Measurements from ENCODE around the gene CAPZB. TPM values are rescaled to one million over a fixed set of nuclear protein-coding genes. Genes with fewer than 3 reads are reported as not detected.

Gene CAPZB
- total RNA-seq, 1 experiment from 2014 or later: 348 TPM

DNA sequence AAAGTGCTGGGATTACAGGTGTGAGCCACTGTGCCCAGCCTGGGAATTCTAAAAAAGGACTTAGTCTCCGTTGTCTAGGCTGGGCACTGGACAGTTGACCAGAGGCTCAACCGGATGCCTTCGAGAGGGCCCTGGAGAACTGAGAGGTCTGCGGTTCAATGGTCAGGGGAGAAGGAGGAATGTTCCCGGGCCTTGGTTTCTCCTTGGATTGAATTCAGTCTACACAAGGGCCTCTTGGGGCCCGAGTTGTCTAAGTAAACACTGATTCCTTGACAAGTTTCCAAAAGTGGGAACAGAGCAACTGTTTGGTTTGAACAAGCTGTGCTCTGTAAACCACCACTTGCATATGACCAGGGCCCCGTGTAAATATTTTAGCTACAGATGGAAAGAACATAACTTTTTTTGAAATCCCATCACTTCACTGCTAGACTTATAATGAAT, 29.1 kb upstream of the CAPZB start:
- Histone ChIP-seq H2BK12ac (ENCODE audit: insufficient read length, low read depth, low read length) (no peak overlapping the region), H3K14ac (ENCODE audit: insufficient read depth, low read length) (no peak overlapping the region), H3K56ac (ENCODE audit: insufficient read length, low read depth, low read length) (no peak overlapping the region), H3K9me3 (ENCODE audit: control insufficient read depth, low read depth, low read length) (no peaks in the 10 kb centered on the region), H3K4me1 (ENCODE audit: insufficient read depth, low read length) (no peaks in the 10 kb centered on the region), H3T11ph (ENCODE audit: low read length) (no peak overlapping the region), H3K4me2 (ENCODE audit: insufficient read depth, insufficient read length, low read length) (no peak overlapping the region), H2BK5ac (ENCODE audit: insufficient read length, low read length) (no peak overlapping the region), H4K91ac (ENCODE audit: insufficient read length, low read depth, low read length) (no peak overlapping the region), H2BK120ac (ENCODE audit: low read depth, low read length, poor library complexity, severe bottlenecking) (no peak overlapping the region), H3K79me1 (ENCODE audit: insufficient read depth, low read depth, low read length, poor library complexity, severe bottlenecking) (no peaks in the 10 kb centered on the region), H4K8ac (replicated peaks; ENCODE audit: insufficient read length, low read depth, low read length) (no peak overlapping the region), H3K79me2 (ENCODE audit: insufficient read depth, low read length) (no peaks in the 10 kb centered on the region), H4K5ac (ENCODE audit: insufficient read length, low read depth, low read length) (no peak overlapping the region), H3K18ac (ENCODE audit: insufficient read length, low read depth, low read length) (no peak overlapping the region), H3K27ac (ENCODE audit: insufficient read length, low read depth, low read length) (no peak overlapping the region), H4K20me1 (ENCODE audit: control insufficient read depth, insufficient read depth, insufficient read length) (no peaks in the 10 kb centered on the region), H3K23me2 (ENCODE audit: insufficient read length, low read depth, low read length, poor library complexity, severe bottlenecking) (no peaks in the 10 kb centered on the region), H3K4ac (ENCODE audit: low read depth, low read length) (no peak overlapping the region), H3K9ac (ENCODE audit: extremely low read depth, insufficient read length, low read length) (no peak overlapping the region), H2BK20ac (ENCODE audit: low read depth, low read length, poor library complexity, severe bottlenecking) (no peak overlapping the region), H2BK15ac (ENCODE audit: low read depth, low read length) (no peak overlapping the region), H2AK5ac (ENCODE audit: insufficient read length, low read length) (no peak overlapping the region), H2AFZ (ENCODE audit: low read length) (no peak overlapping the region), H3K23ac (ENCODE audit: insufficient read length, low read depth, low read length) (no peak overlapping the region), H3K27me3 (ENCODE audit: insufficient read depth, low read length) (no peaks in the 10 kb centered on the region)
- WGBS (ENCODE audit: extremely low coverage, insufficient read length, low lambda C conversion rate): no CpG with 5 or more reads among the region's 7 CpGs
- Mint-ChIP-seq H3K36me3 (ENCODE audit: insufficient read depth in 1 of 3, low read depth in 3 of 3) (no peaks in the 10 kb centered on the region), H3K27me3 (ENCODE audit: low read depth) (peaks cover 3% of the 10 kb centered on the region), H3K4me3 (no peak overlapping the region), H3K9me3 (no peaks in the 10 kb centered on the region; a peak in 1 of 5 replicates), H3K4me1 (peaks cover 3% of the 10 kb centered on the region in 2 experiments), H3K27ac (no peak overlapping the region)
- TF ChIP-seq, protein P1, sequence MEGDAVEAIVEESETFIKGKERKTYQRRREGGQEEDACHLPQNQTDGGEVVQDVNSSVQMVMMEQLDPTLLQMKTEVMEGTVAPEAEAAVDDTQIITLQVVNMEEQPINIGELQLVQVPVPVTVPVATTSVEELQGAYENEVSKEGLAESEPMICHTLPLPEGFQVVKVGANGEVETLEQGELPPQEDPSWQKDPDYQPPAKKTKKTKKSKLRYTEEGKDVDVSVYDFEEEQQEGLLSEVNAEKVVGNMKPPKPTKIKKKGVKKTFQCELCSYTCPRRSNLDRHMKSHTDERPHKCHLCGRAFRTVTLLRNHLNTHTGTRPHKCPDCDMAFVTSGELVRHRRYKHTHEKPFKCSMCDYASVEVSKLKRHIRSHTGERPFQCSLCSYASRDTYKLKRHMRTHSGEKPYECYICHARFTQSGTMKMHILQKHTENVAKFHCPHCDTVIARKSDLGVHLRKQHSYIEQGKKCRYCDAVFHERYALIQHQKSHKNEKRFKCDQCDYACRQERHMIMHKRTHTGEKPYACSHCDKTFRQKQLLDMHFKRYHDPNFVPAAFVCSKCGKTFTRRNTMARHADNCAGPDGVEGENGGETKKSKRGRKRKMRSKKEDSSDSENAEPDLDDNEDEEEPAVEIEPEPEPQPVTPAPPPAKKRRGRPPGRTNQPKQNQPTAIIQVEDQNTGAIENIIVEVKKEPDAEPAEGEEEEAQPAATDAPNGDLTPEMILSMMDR (conservative IDR thresholded peaks at IDR 0.05): no peak
- DNase-seq: no peak

All from H9 (cell line).